A673 (cell line): ENCODE measurements around the gene KIAA0319L.

Experiments used
- CTCF ChIP-seq: fragments of 300-800, 200-600 bp; sonication (generic); conservative IDR thresholded peaks from 2 replicates; pipeline ENCODE4 v1.5.1; 2017; ENCODE audit warnings: low read depth, mild to moderate bottlenecking, antibody characterized with exemption, low read length, moderate library complexity, mixed read lengths
- EZH2 ChIP-seq: fragments of 200-600 bp; sonication (generic); IDR thresholded peaks from 2 replicates; pipeline ENCODE4 v1.6.1; 2017; ENCODE audit warnings: borderline replicate concordance, low read depth, mild to moderate bottlenecking, mixed read lengths, antibody characterized with exemption, low read length; ENCODE audit not compliant: poor library complexity, severe bottlenecking

GRCh38 chr1:35537806-35538205 lies 19.4 kb downstream of the KIAA0319L start:
- TF ChIP-seq CTCF (no peak), EZH2 (no peak)
